Mesodermal cell (in vitro differentiated cells): ENCODE data around the gene CEP78.

ENCODE experiments used
- H3K27ac ChIP-seq: 2 replicates; pipeline ENCODE4 v1.7.0; 2013; ENCODE audit warnings: mild to moderate bottlenecking, low read depth, low read length, moderate library complexity; ENCODE audit not compliant: severe bottlenecking
- H3K36me3 ChIP-seq: 2 replicates; pipeline ENCODE4 v1.7.1; 2013; ENCODE audit warnings: mild to moderate bottlenecking, low read length, moderate library complexity; ENCODE audit not compliant: control insufficient read depth, insufficient read depth
- H3K4me1 ChIP-seq: one replicate; pipeline ENCODE4 v1.7.1; 2013; ENCODE audit warnings: mild to moderate bottlenecking, low read length; ENCODE audit not compliant: insufficient read depth, control insufficient read depth, poor library complexity, severe bottlenecking
- H3K4me3 ChIP-seq: 2 replicates; pipeline ENCODE4 v1.7.0; 2013; ENCODE audit warnings: low read length, control low read depth, mild to moderate bottlenecking; ENCODE audit not compliant: insufficient read depth, poor library complexity, severe bottlenecking; ENCODE audit errors: extremely low read depth
- H3K9me3 ChIP-seq: 2 replicates; pipeline ENCODE4 v1.7.1; 2013; ENCODE audit warnings: mild to moderate bottlenecking, low read length, moderate library complexity; ENCODE audit not compliant: control insufficient read depth
- WGBS, 2 experiments: methylation state at CpG; one replicate each; pipeline ENCODE4 v1.1.5; 2013; ENCODE audit warnings: missing lambda C conversion rate in 2 of 2; ENCODE audit not compliant: insufficient coverage in 2 of 2; 5-methylcytosine and 5-hydroxymethylcytosine counted together

The CEP78 gene

GRCh38 chr9:78235256-78235761 is 566 bp upstream of the CEP78 start:
- peak overlapping the region; percentile 69 for H3K4me3 ChIP-seq
- peaks cover 8% of the 10 kb centered on the region for H3K36me3 ChIP-seq
- WGBS, 2 experiments = 8 to 19% methylated on average over 11 to 12 of the region's 17 CpGs
- peak overlapping the region; percentile 78 for H3K27ac ChIP-seq
- no peaks in the 10 kb centered on the region for H3K4me1 ChIP-seq
- H3K9me3 ChIP-seq = no peaks in the 10 kb centered on the region

- Histone ChIP-seq H3K4me3 (peak overlapping the region; percentile 69), H3K27ac (peak overlapping the region; percentile 78), H3K36me3 (peaks cover 17% of the 10 kb centered on the region), H3K4me1 (no peaks in the 10 kb centered on the region), H3K9me3 (no peaks in the 10 kb centered on the region)
- WGBS, 2 experiments = 0 to 2% methylated on average over 3 to 11 of the region's 12 CpGs
Observed at GRCh38 chr9:78236551-78236910, 656 bp downstream of the CEP78 start.

GRCh38 chr9:78238046-78239038 is 2.5 kb downstream of the CEP78 start:
- Histone ChIP-seq H3K4me1 (no peaks in the 10 kb centered on the region), H3K27ac (no peak overlapping the region), H3K36me3 (peaks cover 27% of the 10 kb centered on the region), H3K9me3 (no peaks in the 10 kb centered on the region), H3K4me3 (no peak overlapping the region)
- 91 to 93% methylated on average over 9 to 12 of the region's 13 CpGs for WGBS, 2 experiments

GRCh38 chr9:78239506-78239905 is 3.6 kb downstream of the CEP78 start:
- Histone ChIP-seq H3K9me3 (no peaks in the 10 kb centered on the region), H3K4me1 (no peaks in the 10 kb centered on the region), H3K4me3 (no peak overlapping the region), H3K36me3 (peaks cover 36% of the 10 kb centered on the region), H3K27ac (no peak overlapping the region)
- 76 to 77% methylated on average over 5 of the region's 5 CpGs for whole genome bisulfite sequencing, 2 experiments

GRCh38 chr9:78242041-78242440 is 6.2 kb downstream of the CEP78 start:
- H3K4me1 ChIP-seq = no peaks in the 10 kb centered on the region
- H3K9me3 ChIP-seq = no peaks in the 10 kb centered on the region
- peaks cover 44% of the 10 kb centered on the region for H3K36me3 ChIP-seq
- H3K27ac ChIP-seq = no peak overlapping the region
- 87 to 88% methylated on average over 2 to 3 of the region's 4 CpGs for WGBS, 2 experiments
- H3K4me3 ChIP-seq = no peak overlapping the region

- peaks cover 44% of the 10 kb centered on the region for H3K36me3 ChIP-seq
- H3K27ac ChIP-seq = no peak overlapping the region
- H3K4me1 ChIP-seq = no peaks in the 10 kb centered on the region
- WGBS, 2 experiments = no CpG with 5 or more reads among the region's 1 CpG
- H3K9me3 ChIP-seq = no peaks in the 10 kb centered on the region
- no peak overlapping the region for H3K4me3 ChIP-seq
Observed at GRCh38 chr9:78243130-78243529, 7.3 kb downstream of the CEP78 start.

GRCh38 chr9:78245401-78245800 is 9.5 kb downstream of the CEP78 start:
- peaks cover 39% of the 10 kb centered on the region for H3K36me3 ChIP-seq
- H3K27ac ChIP-seq = no peak overlapping the region
- 100% methylated on average over 1 of the region's 1 CpG for WGBS, 2 experiments

GRCh38 chr9:78248635-78249034 is 12.8 kb downstream of the CEP78 start:
- WGBS, 2 experiments = no CpG with 5 or more reads among the region's 1 CpG
- Histone ChIP-seq H3K4me1 (no peaks in the 10 kb centered on the region), H3K4me3 (no peak overlapping the region), H3K9me3 (no peaks in the 10 kb centered on the region), H3K36me3 (peaks cover 33% of the 10 kb centered on the region), H3K27ac (no peak overlapping the region)

More at GRCh38 chr9:78245401-78245800, 9.5 kb downstream of the CEP78 start:
- H3K9me3 ChIP-seq = no peaks in the 10 kb centered on the region
- H3K4me1 ChIP-seq = no peaks in the 10 kb centered on the region
- no peak overlapping the region for H3K4me3 ChIP-seq

- Histone ChIP-seq H3K36me3 (peaks cover 34% of the 10 kb centered on the region), H3K4me1 (no peaks in the 10 kb centered on the region), H3K27ac (no peak overlapping the region), H3K4me3 (no peak overlapping the region), H3K9me3 (no peaks in the 10 kb centered on the region)
Observed at GRCh38 chr9:78249542-78249941, 13.7 kb downstream of the CEP78 start.

GRCh38 chr9:78252616-78253015 is 16.7 kb downstream of the CEP78 start:
- H3K4me1 ChIP-seq = no peaks in the 10 kb centered on the region
- no peaks in the 10 kb centered on the region for H3K9me3 ChIP-seq
- no peak overlapping the region for H3K4me3 ChIP-seq
- no peak overlapping the region for H3K27ac ChIP-seq
- peaks cover 30% of the 10 kb centered on the region for H3K36me3 ChIP-seq
- WGBS, 2 experiments = no CpG with 5 or more reads among the region's 1 CpG

- no peaks in the 10 kb centered on the region for H3K4me1 ChIP-seq
- no peaks in the 10 kb centered on the region for H3K9me3 ChIP-seq
- peaks cover 37% of the 10 kb centered on the region for H3K36me3 ChIP-seq
- no peak overlapping the region for H3K4me3 ChIP-seq
- H3K27ac ChIP-seq = no peak overlapping the region
- 73 to 92% methylated on average over 2 of the region's 4 CpGs for WGBS, 2 experiments
Observed at GRCh38 chr9:78253285-78253684, 17.4 kb downstream of the CEP78 start.
